ENCODE results near the gene MYL11.

GRCh38 chr16:30348929-30349328 is 25.7 kb upstream of the MYL11 start:
- TF ChIP-seq CTCF (conservative IDR thresholded peaks at IDR 0.05 in 1 of 2, IDR thresholded peaks at IDR 0.05 in 1 of 2; ENCODE audit: extremely low read depth in 1 of 2, insufficient read depth in 1 of 2, low read depth in 1 of 2, low read length in 2 of 2) (no peak), EZH2 (IDR thresholded peaks at IDR 0.05; ENCODE audit: borderline replicate concordance, low read length) (no peak)
